SK-N-SH treated with all-trans-retinoic acid at 6 μM for 48 hours (cell line): ENCODE data around the gene TLE6.

Experiments
- CSDC2 ChIP-seq: fragments of 250-450 bp; sonication (Bioruptor Pico); IDR thresholded peaks from 2 replicates; pipeline ENCODE4 v1.5.0; 2020; ENCODE audit warnings: mild to moderate bottlenecking, moderate library complexity
- OSR1 ChIP-seq: fragments of 250-450 bp; sonication (Bioruptor Pico); IDR thresholded peaks from 2 replicates; pipeline ENCODE4 v1.8.0; 2022; ENCODE audit warnings: moderate library complexity, mild to moderate bottlenecking, inconsistent platforms
- RARB ChIP-seq: fragments of 250-450 bp; sonication (Bioruptor Pico); IDR thresholded peaks from 2 replicates; pipeline ENCODE4 v1.8.0; 2021; ENCODE audit warnings: mild to moderate bottlenecking, moderate library complexity
- SNAI2 ChIP-seq: fragments of 250-450 bp; sonication (Bioruptor Pico); IDR thresholded peaks from 2 replicates; pipeline ENCODE4 v1.5.0; 2020; ENCODE audit warnings: mild to moderate bottlenecking, moderate library complexity
- TOX ChIP-seq: fragments of 250-450 bp; sonication (Bioruptor Pico); IDR thresholded peaks from 2 replicates; pipeline ENCODE4 v1.8.0; 2021; ENCODE audit warnings: mild to moderate bottlenecking, moderate library complexity, borderline replicate concordance

DNA sequence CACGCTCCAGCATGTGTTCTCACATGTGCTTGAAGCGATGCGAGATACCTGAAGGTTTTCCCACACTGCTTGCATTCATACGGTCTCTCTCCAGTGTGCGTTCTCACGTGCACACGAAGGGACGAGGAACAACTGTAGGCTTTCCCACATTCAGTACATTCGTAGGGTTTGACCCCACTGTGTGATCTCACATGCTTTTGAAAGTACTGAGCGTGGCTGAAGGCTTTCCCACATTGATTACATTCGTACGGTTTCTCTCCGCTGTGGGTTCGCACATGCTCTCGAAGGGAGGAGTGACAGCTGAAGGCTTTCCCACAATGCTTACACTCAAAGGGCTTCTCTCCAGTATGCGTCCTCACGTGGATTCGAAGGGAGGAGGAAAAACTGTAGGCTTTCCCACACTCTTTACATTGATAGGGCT is 43.9 kb upstream of the TLE6 start:
- TF ChIP-seq CSDC2 (CRISPR knock-in tag) (no peak), OSR1 (CRISPR knock-in tag) (no peak), SNAI2 (CRISPR knock-in tag) (no peak), RARB (CRISPR knock-in tag) (no peak), TOX (no peak)
